ENCODE results near the gene GRM2. TPM values are rescaled to one million over a fixed set of nuclear protein-coding genes. Genes with fewer than 3 reads are reported as not detected.
A peak's percentile ranks its signal among the peaks of the same experiment; 100 is the strongest.

GRM2 gene
- total and polyA plus RNA-seq, 2 of the 8 experiments (the other 6 are each of a cell fraction or from before 2014, with no cell fraction given) = 3.9 to 10.5 TPM

GRCh38 chr3:51670823-51671733, 35.8 kb upstream of the GRM2 start, which contains the start of gene TEX264 (continued):
- TF ChIP-seq CHD7 (IDR thresholded peaks at IDR 0.05; ENCODE audit: insufficient replicate concordance, low read length) = no peak
- no peak for TF ChIP-seq TCF12 (IDR thresholded peaks at IDR 0.05; ENCODE audit: low read depth, low read length)
- TF ChIP-seq GTF2F1 (IDR thresholded peaks at IDR 0.05; ENCODE audit: borderline replicate concordance, low read depth, low read length) = no peak
- 0 out of 2 replicates have a peak, but pooled peaks have one; percentile 12 for TF ChIP-seq FOSL1 (IDR thresholded peaks at IDR 0.05; ENCODE audit: insufficient read depth, low read depth, low read length)
- peak; percentile 52 for TF ChIP-seq BACH1 (IDR thresholded peaks at IDR 0.05; ENCODE audit: low read length)
- TF ChIP-seq NRF1 (IDR thresholded peaks at IDR 0.05; ENCODE audit: low read depth, low read length) = peak; percentile 4; the same call in 1 of the 2 replicates
- peak in 1 of 2 experiments; percentile 12; a peak in 1 of 3 replicates for TF ChIP-seq POLR2A (IDR thresholded peaks at IDR 0.05; ENCODE audit: control extremely low read depth in 1 of 2, low read depth in 2 of 2, low read length in 2 of 2)

Measured in H1 (cell line).